Measurements from ENCODE around the gene MFAP4. TPM values are rescaled to one million over a fixed set of nuclear protein-coding genes. Genes with fewer than 3 reads are reported as not detected.
A peak's percentile ranks its signal among the peaks of the same experiment; 100 is the strongest.

MFAP4 gene
- total and polyA plus RNA-seq, 7 donors: 5.8 to 44.5 (median 8.9) TPM

DNA sequence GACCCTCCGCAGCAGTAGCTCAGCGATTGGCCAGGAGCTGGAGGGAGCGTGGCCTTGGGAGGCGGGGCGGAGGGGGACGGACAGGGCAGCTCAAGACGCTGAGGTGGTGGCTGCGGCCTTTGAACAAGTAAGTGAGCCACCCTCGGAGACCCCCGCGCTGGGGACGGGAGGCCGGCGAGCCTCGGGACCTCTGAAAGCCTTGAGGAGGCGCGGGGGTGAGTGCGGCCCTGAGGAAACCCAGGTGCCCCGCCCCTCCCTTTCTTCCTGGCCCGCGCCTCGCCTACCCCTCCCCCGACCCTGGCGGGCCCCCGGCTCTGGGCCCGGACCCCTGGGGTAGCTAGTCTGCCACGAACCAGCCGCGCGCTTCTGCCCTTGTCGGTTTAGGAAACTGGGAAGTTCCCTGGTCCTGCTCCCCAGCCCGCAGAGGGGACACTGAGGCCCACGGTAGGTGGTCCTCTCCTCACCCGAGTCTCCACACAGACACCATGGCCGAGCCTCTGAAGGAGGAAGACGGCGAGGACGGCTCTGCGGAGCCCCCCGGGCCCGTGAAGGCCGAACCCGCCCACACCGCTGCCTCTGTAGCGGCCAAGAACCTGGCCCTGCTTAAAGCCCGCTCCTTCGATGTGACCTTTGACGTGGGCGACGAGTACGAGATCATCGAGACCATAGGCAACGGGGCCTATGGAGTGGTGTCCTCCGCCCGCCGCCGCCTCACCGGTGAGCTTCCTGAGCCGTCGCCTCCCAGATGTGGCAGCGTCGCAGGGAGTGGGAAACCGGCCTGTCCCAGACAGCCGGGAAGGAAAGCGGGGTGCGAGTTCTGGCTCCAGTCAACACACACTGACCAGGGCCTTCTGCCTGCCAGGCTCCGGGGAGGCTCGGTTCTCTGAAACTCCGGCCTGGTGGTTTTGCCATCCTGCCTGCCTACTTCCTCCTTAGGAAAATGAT lies 8.3 kb downstream of the MFAP4 start, which contains the start of gene MAPK7:
MAPK7 (plus strand) TSS at position 83 of the 945 bp plus-strand sequence; CDS start at position 486, 403 bp downstream.
- intact Hi-C loops (cut with DNase I): no loop called here

DNA sequence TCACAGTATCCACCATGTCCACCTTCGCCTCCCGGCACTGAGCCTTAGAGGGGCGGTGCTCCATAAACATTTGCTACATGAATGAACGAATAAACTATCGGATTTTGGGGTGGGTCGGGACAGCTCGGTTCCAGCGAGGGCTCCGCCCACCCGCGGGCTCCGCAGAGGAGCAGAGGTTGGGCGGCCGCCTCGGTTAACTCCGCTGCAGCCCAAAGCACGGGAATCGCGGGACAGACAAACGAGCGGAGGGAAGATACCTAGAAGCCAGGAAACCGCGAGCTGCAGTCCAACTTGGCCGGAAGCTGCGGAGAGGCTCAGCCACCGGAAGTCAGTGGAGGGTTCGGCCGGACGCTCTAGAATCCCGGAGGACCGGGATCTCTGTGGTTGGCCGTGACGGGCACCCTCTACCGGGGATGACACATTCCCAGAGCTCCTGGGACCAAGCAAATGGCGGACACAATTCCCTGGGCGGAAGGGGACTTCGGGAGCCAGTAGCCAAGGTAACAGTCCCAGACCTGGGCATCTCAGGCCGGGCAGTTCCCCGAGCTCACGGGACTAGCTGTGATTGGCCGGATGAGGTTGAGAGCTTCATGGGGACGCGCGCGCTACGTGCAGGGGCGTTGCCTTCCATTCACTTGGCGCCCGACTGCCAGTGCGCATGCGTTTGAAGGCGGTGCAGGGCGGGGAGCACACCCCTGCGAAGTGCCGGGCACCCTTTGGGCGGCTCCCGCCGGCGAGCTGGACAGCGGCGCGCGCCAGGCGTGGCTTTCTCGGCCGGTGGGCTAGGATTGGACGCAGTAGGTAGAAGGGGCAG lies 9.2 kb downstream of the MFAP4 start:
- ATAC-seq: peak; percentile 93 to 98 (median 95)
- peak; percentile 99 to 100 for DNase-seq
- no peaks in the 10 kb centered on the region for H3K9me3 ChIP-seq
- H3K27ac ChIP-seq: peak overlapping the region; percentile 94
- H3K4me3 ChIP-seq: peak overlapping the region; percentile 74
- H3K36me3 ChIP-seq (ENCODE audit: insufficient read depth in 1 of 2, low read depth in 1 of 2): peaks cover 0 to 33% of the 10 kb centered on the region in 2 donors
- 0 to 1% (median 0%) methylated on average over 67 of the region's 67 CpGs for WGBS, 3 donors
- intact Hi-C loops (cut with DNase I): no loop called here
- no peaks in the 10 kb centered on the region for H3K27me3 ChIP-seq (ENCODE audit: insufficient read depth in 3 of 3, low read length in 2 of 3)
- TF ChIP-seq, protein P1, sequence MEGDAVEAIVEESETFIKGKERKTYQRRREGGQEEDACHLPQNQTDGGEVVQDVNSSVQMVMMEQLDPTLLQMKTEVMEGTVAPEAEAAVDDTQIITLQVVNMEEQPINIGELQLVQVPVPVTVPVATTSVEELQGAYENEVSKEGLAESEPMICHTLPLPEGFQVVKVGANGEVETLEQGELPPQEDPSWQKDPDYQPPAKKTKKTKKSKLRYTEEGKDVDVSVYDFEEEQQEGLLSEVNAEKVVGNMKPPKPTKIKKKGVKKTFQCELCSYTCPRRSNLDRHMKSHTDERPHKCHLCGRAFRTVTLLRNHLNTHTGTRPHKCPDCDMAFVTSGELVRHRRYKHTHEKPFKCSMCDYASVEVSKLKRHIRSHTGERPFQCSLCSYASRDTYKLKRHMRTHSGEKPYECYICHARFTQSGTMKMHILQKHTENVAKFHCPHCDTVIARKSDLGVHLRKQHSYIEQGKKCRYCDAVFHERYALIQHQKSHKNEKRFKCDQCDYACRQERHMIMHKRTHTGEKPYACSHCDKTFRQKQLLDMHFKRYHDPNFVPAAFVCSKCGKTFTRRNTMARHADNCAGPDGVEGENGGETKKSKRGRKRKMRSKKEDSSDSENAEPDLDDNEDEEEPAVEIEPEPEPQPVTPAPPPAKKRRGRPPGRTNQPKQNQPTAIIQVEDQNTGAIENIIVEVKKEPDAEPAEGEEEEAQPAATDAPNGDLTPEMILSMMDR (IDR thresholded peaks at IDR 0.05): no peak
- peaks cover 16% of the 10 kb centered on the region for H3K4me1 ChIP-seq

More for the DNA sequence above, 8.3 kb downstream of the MFAP4 start, which contains the start of gene MAPK7:
- TF ChIP-seq, protein P1 (IDR thresholded peaks at IDR 0.05): no peak
- Histone ChIP-seq H3K27ac (peak within 1 kb of the TSS; percentile 94), H3K27me3 (ENCODE audit: insufficient read depth in 3 of 3, low read length in 2 of 3) (no peaks in the 10 kb centered on the region), H3K36me3 (ENCODE audit: insufficient read depth in 1 of 2, low read depth in 1 of 2) (peaks cover 0 to 42% of the 10 kb centered on the region in 2 donors), H3K4me3 (peak within 1 kb of the TSS; percentile 74), H3K4me1 (peaks cover 16% of the 10 kb centered on the region), H3K9me3 (no peaks in the 10 kb centered on the region)
- ATAC-seq: peak; percentile 1 to 11 (median 5)
- DNase-seq: peak in 1 of 2 donors; percentile 55
- WGBS, 3 donors: 4 to 7% (median 5%) methylated on average over 43 to 69 of the region's 69 CpGs

DNA sequence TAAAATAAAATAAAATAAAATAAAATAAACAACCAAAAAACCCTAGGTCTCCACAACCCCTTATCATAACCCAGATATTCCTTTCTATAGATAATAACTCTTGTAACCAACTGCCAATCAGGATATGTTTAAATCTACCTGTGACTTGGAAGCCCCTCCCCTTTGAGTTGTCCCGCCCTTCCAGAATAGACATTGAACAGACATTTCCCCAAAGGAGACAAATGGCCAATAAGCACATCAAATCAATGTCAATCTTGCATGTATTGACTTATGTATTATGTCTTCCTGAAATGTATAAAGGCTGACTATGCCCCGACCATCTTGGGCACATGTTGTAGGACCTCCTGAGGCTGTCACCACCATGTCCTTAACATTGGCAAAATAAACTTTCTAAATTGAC lies 10.2 kb downstream of the MFAP4 start:
- intact Hi-C loops (cut with DNase I): no loop called here
- WGBS, 3 donors: 51 to 54% (median 52%) methylated on average over 2 of the region's 2 CpGs
- ATAC-seq: no peak

DNA sequence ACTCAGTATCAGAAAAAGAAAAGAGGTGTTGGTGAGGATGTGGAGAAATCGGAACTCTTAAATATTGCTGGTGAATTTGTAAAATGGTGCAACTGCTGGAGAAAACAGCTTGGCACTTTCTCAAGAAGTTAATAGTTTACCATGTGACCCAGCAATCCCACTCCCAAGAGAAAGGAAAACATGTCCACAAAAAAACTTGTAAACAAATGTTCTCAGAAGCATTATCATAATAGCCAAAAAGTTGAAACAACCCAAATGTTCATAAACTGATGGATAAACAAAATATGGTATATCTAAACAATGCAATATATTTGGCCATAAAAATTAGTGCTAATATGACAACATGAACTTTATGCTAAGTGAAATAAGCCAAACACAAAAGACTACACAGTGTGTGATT lies 11.3 kb downstream of the MFAP4 start:
- no peaks in the 10 kb centered on the region for H3K27me3 ChIP-seq (ENCODE audit: insufficient read depth in 3 of 3, low read length in 2 of 3)
- H3K4me3 ChIP-seq: no peak overlapping the region
- H3K36me3 ChIP-seq (ENCODE audit: insufficient read depth in 1 of 2, low read depth in 1 of 2): peaks cover 0 to 15% of the 10 kb centered on the region in 2 donors
- peaks cover 16% of the 10 kb centered on the region for H3K4me1 ChIP-seq
- TF ChIP-seq, protein P1 (IDR thresholded peaks at IDR 0.05): no peak
- H3K27ac ChIP-seq: no peak overlapping the region
- intact Hi-C loops (cut with DNase I): no loop called here
- WGBS, 3 donors: 92 to 100% (median 94%) methylated on average over 1 of the region's 1 CpG
- no peaks in the 10 kb centered on the region for H3K9me3 ChIP-seq
- no peak for DNase-seq
- no peak for ATAC-seq

More for the DNA sequence above, 10.2 kb downstream of the MFAP4 start:
- Histone ChIP-seq H3K27ac (peak overlapping the region; percentile 94), H3K4me3 (peak overlapping the region; percentile 74), H3K27me3 (ENCODE audit: insufficient read depth in 3 of 3, low read length in 2 of 3) (no peaks in the 10 kb centered on the region), H3K36me3 (ENCODE audit: insufficient read depth in 1 of 2, low read depth in 1 of 2) (peaks cover 0 to 26% of the 10 kb centered on the region in 2 donors), H3K9me3 (no peaks in the 10 kb centered on the region), H3K4me1 (peaks cover 16% of the 10 kb centered on the region)
- TF ChIP-seq, protein P1 (IDR thresholded peaks at IDR 0.05): no peak
- no peak for DNase-seq

All from psoas muscle (tissue), 8 donors.